RWPE2 (cell line): ENCODE data around the gene C19orf44.

Experiments used
- ATAC-seq: fragments of 200-7000 bp; cut with Tn5 transposase; 3 replicates; pipeline ENCODE4 v1.9.1; 2021; ENCODE audit warnings: low read depth
- DNase-seq: peaks from one replicate; pipeline ENCODE4 v3.0.0-alpha.2; 2020; ENCODE audit warnings: low spot score
- H3K27ac ChIP-seq: fragments of 450-650 bp; 2 replicates; pipeline ENCODE4 v1.5.1; 2017; ENCODE audit warnings: mild to moderate bottlenecking; ENCODE audit not compliant: poor library complexity, severe bottlenecking
- H3K27me3 ChIP-seq: fragments of 250-450 bp; sonication (Bioruptor Pico); 2 replicates; pipeline ENCODE4 v1.5.1; 2021; ENCODE audit warnings: mild to moderate bottlenecking, moderate library complexity; ENCODE audit not compliant: insufficient read depth, poor library complexity, severe bottlenecking
- H3K36me3 ChIP-seq: fragments of 250-450 bp; sonication (Bioruptor Pico); 2 replicates; pipeline ENCODE4 v1.5.1; 2020; ENCODE audit warnings: low read depth, mild to moderate bottlenecking, moderate library complexity
- H3K4me1 ChIP-seq: fragments of 250-450 bp; sonication (Bioruptor Pico); 2 replicates; pipeline ENCODE4 v1.5.1; 2021; ENCODE audit warnings: mild to moderate bottlenecking, moderate library complexity; ENCODE audit not compliant: insufficient read depth, poor library complexity, severe bottlenecking
- H3K4me3 ChIP-seq: fragments of 250-450 bp; sonication (Bioruptor Pico); 2 replicates; pipeline ENCODE4 v1.5.1; 2021; ENCODE audit warnings: mild to moderate bottlenecking, moderate library complexity; ENCODE audit not compliant: severe bottlenecking
- H3K9me3 ChIP-seq: fragments of 250-450 bp; sonication (Bioruptor Pico); 2 replicates; pipeline ENCODE4 v1.5.1; 2021; ENCODE audit warnings: mild to moderate bottlenecking, moderate library complexity; ENCODE audit not compliant: severe bottlenecking
- TF ChIP-seq, protein P1 (sequence below): fragments of 450-650 bp; IDR thresholded peaks from one replicate; pipeline ENCODE4 v1.5.1; 2017; ENCODE audit warnings: mild to moderate bottlenecking, moderate library complexity; ENCODE audit not compliant: poor library complexity, severe bottlenecking

C19orf44 gene

DNA sequence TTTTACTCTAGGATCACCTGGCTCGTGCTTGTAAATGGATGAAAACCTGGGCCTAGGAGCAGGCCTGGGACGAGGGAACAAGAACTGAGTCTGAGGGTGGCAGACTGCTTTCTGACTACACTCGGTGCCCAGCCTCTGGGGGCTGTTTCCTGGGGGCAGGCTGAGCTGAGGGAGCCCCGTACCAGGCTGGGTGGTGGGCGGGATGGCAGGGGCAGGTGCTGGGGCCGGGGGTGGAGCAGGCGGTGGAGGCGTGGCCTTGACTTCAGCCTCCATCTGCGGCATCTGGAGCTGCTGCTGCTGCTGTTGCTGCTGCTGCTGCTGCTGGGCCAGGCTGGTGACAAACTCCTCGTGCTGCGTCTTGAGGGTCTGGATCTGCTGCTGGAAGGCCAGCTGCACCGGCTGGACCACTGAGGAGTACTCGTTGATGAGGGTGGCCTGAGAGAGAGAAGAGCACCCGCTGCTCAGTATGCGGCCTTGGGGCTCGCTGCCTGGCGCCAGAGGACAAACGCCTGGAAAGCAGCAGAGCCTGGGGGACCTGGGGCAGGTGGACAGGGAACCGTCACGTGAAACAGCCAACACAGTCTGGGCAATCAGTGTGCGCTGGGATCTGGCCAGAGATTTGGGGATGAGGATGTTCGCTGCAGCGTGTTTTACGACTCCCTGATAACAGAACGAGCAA lies 33.4 kb downstream of the C19orf44 start:
- H3K4me3 ChIP-seq, result no peak overlapping the region
- TF ChIP-seq, protein P1, sequence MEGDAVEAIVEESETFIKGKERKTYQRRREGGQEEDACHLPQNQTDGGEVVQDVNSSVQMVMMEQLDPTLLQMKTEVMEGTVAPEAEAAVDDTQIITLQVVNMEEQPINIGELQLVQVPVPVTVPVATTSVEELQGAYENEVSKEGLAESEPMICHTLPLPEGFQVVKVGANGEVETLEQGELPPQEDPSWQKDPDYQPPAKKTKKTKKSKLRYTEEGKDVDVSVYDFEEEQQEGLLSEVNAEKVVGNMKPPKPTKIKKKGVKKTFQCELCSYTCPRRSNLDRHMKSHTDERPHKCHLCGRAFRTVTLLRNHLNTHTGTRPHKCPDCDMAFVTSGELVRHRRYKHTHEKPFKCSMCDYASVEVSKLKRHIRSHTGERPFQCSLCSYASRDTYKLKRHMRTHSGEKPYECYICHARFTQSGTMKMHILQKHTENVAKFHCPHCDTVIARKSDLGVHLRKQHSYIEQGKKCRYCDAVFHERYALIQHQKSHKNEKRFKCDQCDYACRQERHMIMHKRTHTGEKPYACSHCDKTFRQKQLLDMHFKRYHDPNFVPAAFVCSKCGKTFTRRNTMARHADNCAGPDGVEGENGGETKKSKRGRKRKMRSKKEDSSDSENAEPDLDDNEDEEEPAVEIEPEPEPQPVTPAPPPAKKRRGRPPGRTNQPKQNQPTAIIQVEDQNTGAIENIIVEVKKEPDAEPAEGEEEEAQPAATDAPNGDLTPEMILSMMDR, result no peak
- H3K27me3 ChIP-seq, result no peaks in the 10 kb centered on the region
- DNase-seq (no peak), ATAC-seq (no peak)
- no peaks in the 10 kb centered on the region for H3K9me3 ChIP-seq
- peaks cover 87% of the 10 kb centered on the region for H3K36me3 ChIP-seq
- H3K4me1 ChIP-seq, result no peaks in the 10 kb centered on the region
- H3K27ac ChIP-seq, result no peak overlapping the region

DNA sequence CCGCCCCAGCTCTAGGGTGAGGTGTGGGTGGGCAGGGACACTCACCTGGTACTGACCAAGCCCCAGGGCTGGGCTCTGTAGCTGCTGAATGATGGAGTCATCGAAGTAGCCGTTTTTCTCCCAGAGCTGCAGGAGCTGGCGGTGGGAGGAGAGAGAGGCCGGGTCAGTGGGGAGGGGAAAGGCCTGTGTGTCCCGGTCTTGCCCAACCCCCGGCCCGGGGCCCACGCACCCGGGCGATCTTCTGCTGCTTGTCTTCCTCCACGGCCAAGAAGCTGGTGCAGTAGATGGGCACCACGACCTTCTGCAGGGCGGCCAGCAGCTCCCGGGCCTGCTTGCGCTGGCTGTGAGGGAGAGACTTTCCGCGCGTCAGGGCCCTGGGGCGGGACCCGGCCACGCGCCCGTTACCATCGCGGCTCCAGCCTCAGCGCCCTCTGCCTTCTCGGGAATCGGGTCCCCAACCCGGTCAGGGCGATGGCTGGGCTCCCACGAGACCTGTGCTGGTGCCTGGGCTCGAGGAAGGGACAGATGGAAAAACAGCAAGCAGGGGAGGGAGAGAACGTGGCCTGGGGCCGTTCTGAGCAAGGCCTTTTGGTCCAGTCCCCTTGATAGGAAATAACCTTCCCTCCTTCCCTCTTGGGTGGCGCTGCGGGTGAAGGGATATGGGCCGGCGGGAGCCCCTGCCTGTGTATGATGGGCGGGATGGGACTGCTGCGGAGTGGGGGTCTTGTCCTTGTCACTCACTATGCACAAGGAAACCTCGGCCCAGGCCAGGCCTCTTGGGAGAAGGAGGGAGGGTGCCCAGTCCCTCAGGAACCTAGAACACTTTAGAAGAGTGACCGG lies 34.6 kb downstream of the C19orf44 start:
- H3K4me1 ChIP-seq, result no peaks in the 10 kb centered on the region
- no peaks in the 10 kb centered on the region for H3K27me3 ChIP-seq
- no peak overlapping the region for H3K27ac ChIP-seq
- H3K4me3 ChIP-seq, result no peak overlapping the region
- peak; percentile 56 for DNase-seq
- TF ChIP-seq, protein P1, result no peak
- ATAC-seq, result no peak
- peaks cover 79% of the 10 kb centered on the region for H3K36me3 ChIP-seq
- no peaks in the 10 kb centered on the region for H3K9me3 ChIP-seq

DNA sequence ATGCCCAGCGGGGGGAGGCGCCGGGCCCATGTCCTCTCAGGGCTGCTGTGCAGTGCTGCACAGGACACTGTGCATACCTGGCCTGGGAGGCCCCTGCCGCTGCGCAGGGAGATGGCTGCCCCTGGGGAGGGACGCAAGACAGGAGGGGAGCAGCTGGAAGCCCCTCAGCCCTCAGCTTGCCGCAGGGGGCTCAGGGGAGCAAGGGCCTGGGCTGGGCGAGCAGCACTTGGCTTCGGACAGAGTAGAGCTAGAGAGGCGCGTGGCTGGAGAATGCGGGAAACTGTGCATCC lies 35.1 kb downstream of the C19orf44 start:
- no peak overlapping the region for H3K4me3 ChIP-seq
- H3K9me3 ChIP-seq, result no peaks in the 10 kb centered on the region
- ATAC-seq (no peak), DNase-seq (no peak)
- no peaks in the 10 kb centered on the region for H3K4me1 ChIP-seq
- no peaks in the 10 kb centered on the region for H3K27me3 ChIP-seq
- no peak overlapping the region for H3K27ac ChIP-seq
- TF ChIP-seq, protein P1, result no peak
- H3K36me3 ChIP-seq, result peaks cover 79% of the 10 kb centered on the region

DNA sequence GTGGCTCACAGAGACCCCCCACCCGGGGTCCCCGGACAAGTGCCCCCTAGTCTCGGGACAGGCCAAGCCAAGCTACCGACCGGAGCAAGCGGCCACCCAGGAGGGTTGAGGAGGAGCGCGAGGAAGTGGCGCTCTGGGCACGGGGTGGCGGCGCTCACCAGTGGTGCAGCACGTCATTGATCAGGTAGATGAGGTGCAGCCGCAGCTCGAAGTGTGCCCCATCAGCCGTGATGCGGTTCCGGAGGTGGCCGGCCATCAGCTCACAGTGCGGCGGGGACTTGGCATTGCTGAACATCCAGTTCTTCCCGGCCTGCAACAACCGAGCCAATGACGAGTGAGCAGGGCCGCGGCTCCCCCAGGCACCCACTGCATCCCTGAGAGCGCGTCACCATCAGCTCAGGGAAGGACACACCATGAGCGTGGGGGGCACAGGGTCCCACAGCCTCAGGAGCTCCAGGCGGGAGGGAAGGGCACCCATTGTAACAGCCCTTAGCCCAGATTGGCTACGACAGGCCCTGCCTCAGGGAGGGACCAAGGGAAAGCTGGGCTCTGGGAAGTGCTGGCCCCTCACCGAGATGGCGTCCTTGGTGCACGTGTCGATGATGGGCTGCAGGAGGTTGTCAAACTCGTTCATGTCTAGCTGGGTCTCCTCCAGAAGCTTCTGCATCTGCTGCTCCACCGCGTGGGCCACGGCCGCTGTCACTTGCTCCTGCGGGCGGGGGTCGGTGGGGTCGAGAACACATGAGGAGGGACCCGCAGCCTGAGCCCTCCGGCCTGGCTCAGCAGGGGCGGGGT lies 36.4 kb downstream of the C19orf44 start:
- no peak overlapping the region for H3K4me3 ChIP-seq
- ATAC-seq, result no peak
- H3K27me3 ChIP-seq, result no peaks in the 10 kb centered on the region
- H3K36me3 ChIP-seq, result peaks cover 75% of the 10 kb centered on the region
- TF ChIP-seq, protein P1, result no peak
- no peaks in the 10 kb centered on the region for H3K9me3 ChIP-seq
- no peaks in the 10 kb centered on the region for H3K4me1 ChIP-seq
- peak; percentile 65 for DNase-seq
- no peak overlapping the region for H3K27ac ChIP-seq
